HFFc6 (cell line): ENCODE data around the gene VCL. TPM values are rescaled to one million over a fixed set of nuclear protein-coding genes. Genes with fewer than 3 reads are reported as not detected.
"Not testable (repeated sequence)": the region's sequence is repeated elsewhere in the genome, so short reads cannot be mapped to it uniquely, and the experiment has no call there.

Experiments
- DNase-seq: peaks from one replicate; pipeline ENCODE4 v3.0.0-alpha.2; 2018
- H3K27ac Mint-ChIP-seq: 2 replicates; pipeline ENCODE4 v1.8.0; 2020; ENCODE audit warnings: mild to moderate bottlenecking, mixed read lengths
- H3K27me3 Mint-ChIP-seq: 2 replicates; pipeline ENCODE4 v1.8.0; 2021; ENCODE audit warnings: mild to moderate bottlenecking, moderate library complexity, mixed read lengths; ENCODE audit not compliant: insufficient read depth
- H3K36me3 Mint-ChIP-seq: 2 replicates; pipeline ENCODE4 v1.8.0; 2021; ENCODE audit warnings: low read depth, mixed read lengths
- H3K4me1 Mint-ChIP-seq: 2 replicates; pipeline ENCODE4 v1.8.0; 2020; ENCODE audit warnings: low read depth, mixed read lengths
- H3K4me3 Mint-ChIP-seq: 2 replicates; pipeline ENCODE4 v1.8.0; 2020; ENCODE audit warnings: mild to moderate bottlenecking, moderate library complexity, mixed read lengths
- H3K9me3 Mint-ChIP-seq: 2 replicates; pipeline ENCODE4 v1.8.0; 2020; ENCODE audit warnings: mild to moderate bottlenecking, mixed read lengths
- CTCF ChIP-seq: fragments of 200-600 bp; sonication (generic); IDR thresholded peaks from 2 replicates; pipeline ENCODE4 v1.5.0; 2021; ENCODE audit warnings: antibody characterized with exemption, mild to moderate bottlenecking
- total RNA-seq, 6 experiments: library from RNA; stranded (reverse); fragmentation: NEBNext Ultra II Directional; extraction: Animal tissue kit (Norgen Biotek cat#: 25700); gene quantifications; 2 replicates in 1 of 6; 3 replicates in 5 of 6; pipeline ENCODE4 v1.2.3, GENCODE V29; 2021

VCL gene
- total RNA-seq, 6 experiments from 2014 or later = 366 to 443 (median 406) TPM

DNA sequence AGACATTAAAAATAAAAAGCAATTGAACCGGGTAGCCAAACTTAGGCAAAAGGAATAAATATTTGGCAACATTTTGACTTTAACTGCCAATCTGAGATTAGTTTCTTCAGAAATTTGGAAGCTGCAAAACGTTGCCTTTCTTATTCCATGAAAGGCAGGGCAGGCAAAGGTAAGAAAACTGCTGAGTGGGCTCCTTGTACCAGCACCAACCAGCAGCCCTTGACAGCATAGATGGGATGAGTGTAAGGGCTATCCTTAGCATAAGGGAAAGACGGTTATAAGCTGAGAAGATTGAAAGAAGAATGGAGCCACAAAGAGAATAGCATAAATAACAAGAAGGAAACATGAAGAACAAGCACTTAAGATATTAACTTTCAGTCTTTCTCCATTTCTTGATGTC, 124.1 kb downstream of the VCL start:
- peaks cover 75% of the 10 kb centered on the region for H3K36me3 Mint-ChIP-seq
- peak overlapping the region; percentile 47; the same call in 1 of the 2 replicates for H3K27ac Mint-ChIP-seq
- TF ChIP-seq CTCF = no peak
- H3K27me3 Mint-ChIP-seq = peaks cover 13% of the 10 kb centered on the region
- H3K9me3 Mint-ChIP-seq = no peaks in the 10 kb centered on the region
- DNase-seq = no peak
- peaks cover 40% of the 10 kb centered on the region for H3K4me1 Mint-ChIP-seq
- peak overlapping the region; percentile 16; the same call in 1 of the 2 replicates for H3K4me3 Mint-ChIP-seq

DNA sequence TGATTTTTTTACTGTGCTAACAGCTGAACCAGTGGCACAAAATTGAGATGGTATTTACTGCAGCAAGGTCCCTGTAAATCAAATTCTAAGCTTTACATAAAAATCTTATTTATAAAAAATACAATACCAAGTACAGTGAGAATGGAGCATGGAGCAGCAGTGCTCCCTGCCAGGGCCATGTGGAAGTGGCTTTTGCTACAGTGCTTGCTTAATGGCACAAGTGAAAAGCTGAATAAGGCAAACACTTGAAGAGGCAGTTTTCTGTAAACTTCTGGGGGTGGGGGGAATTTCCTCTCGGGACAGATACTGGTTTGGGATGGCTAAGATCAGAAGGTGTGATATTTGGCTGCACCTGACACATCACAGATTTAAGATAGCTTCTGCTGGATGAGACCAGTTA, 125.2 kb downstream of the VCL start:
- Mint-ChIP-seq H3K9me3 (no peaks in the 10 kb centered on the region), H3K27me3 (peaks cover 10% of the 10 kb centered on the region), H3K4me3 (no peak overlapping the region; the same call in 1 of the 2 replicates), H3K4me1 (peaks cover 32% of the 10 kb centered on the region), H3K27ac (peak overlapping the region; percentile 47), H3K36me3 (peaks cover 68% of the 10 kb centered on the region)
- TF ChIP-seq CTCF = no peak
- no peak for DNase-seq

DNA sequence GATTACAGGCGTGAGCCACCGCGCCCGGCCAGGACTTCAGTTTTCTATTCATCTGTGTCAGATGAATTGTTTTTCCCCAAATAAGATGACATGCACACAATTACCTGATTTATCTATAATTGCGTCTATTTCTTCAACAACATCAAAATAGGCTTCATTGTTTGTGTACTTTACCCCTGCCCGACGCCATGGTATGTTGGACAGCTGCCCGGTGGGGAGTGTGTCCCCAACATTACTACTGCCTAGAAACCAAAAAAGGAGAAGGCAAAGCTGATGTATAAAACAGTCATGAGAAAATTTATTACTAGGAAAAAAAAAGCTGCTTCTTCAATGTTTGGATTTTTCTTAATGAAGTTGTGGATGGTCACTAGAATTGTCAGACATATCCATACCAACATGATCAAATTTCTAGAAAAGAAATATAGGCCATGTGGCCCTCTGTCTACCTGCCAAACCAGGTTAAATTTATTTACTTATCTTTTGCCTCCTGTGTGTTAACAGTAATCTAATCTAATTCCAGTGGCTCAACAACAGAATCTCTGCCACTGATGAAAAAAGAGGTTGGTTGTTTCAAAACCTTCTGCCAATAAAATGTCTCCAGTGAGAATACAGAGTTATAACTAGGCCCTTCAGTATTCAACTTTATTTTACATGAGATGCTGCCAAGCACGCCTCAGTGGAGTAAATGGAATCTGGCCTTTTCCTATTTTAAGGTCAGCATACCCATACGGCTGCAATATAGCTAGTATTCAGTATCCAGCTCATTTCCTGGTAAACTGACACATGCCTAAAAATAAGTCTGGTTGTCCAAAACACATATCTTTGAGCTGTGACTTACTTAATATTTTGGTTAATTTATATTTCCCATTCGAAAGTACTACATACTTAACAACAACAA, 136.3 kb downstream of the VCL start:
- Mint-ChIP-seq H3K9me3 (no peaks in the 10 kb centered on the region), H3K27ac (no peak overlapping the region), H3K4me3 (no peak overlapping the region), H3K27me3 (no peaks in the 10 kb centered on the region), H3K4me1 (no peaks in the 10 kb centered on the region), H3K36me3 (peaks cover 21% of the 10 kb centered on the region)
- DNase-seq = no peak
- TF ChIP-seq CTCF = no peak

GRCh38 chr10:74135452-74135851, 137.5 kb downstream of the VCL start:
- H3K4me3 Mint-ChIP-seq = no peak overlapping the region
- DNase-seq = no peak
- no peak overlapping the region for H3K27ac Mint-ChIP-seq
- no peaks in the 10 kb centered on the region for H3K4me1 Mint-ChIP-seq
- H3K27me3 Mint-ChIP-seq = no peaks in the 10 kb centered on the region
- no peaks in the 10 kb centered on the region for H3K9me3 Mint-ChIP-seq
- H3K36me3 Mint-ChIP-seq = peaks cover 21% of the 10 kb centered on the region
- TF ChIP-seq CTCF = no peak

- Mint-ChIP-seq H3K36me3 (peaks cover 21% of the 10 kb centered on the region), H3K4me1 (no peaks in the 10 kb centered on the region), H3K27ac (no peak overlapping the region), H3K9me3 (no peaks in the 10 kb centered on the region), H3K27me3 (no peaks in the 10 kb centered on the region), H3K4me3 (no peak overlapping the region)
- no peak for TF ChIP-seq CTCF
- no peak for DNase-seq
These were observed 140.1 kb downstream of the VCL start for GRCh38 chr10:74137992-74138391.

DNA sequence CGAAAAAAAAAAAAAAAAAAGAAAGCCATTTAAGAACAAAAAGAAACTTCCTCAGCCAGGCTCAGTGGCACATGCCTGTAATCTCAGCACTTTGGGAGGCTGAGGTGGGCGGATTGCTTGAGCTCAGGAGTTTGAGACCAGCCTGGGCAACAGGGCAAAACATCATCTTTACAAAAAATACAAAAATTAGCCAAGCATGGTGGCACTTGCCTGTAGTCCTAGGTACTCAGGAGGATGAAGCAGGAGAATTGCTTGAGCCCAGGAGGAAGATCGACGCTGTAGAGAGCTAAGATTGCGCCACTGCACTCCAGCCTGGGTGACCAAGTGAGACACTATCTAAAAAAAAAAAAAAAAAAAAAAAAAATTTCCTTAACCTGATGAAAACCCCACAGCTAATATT, 140.7 kb downstream of the VCL start:
- H3K36me3 Mint-ChIP-seq = peaks cover 21% of the 10 kb centered on the region
- not testable (repeated sequence) for H3K4me3 Mint-ChIP-seq

More for the DNA sequence above, 140.7 kb downstream of the VCL start:
- not testable (repeated sequence) for DNase-seq, H3K27me3 Mint-ChIP-seq, H3K4me1 Mint-ChIP-seq, H3K27ac Mint-ChIP-seq, H3K9me3 Mint-ChIP-seq
